Measurements from ENCODE around the gene C17orf100.

DNA sequence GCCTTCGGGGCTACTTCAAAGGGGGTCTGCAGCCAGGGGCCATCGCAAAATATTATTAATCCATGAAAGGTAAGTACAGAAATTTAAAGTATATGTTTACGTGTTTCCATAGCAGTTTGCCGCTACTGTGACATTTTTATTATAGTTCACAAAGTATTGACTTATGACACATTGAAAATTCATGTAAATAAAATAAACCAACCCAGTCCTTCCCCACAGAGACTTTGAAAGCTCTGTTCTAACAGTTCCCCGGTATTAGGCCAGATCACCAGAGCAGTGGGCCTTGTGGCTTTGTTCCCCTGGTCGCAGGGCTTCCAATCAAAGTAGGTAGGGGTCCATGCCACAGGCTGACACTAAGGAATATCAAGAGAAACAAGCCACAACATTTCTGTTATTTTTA is 24.9 kb upstream of the C17orf100 start:
- TF ChIP-seq, protein P1, sequence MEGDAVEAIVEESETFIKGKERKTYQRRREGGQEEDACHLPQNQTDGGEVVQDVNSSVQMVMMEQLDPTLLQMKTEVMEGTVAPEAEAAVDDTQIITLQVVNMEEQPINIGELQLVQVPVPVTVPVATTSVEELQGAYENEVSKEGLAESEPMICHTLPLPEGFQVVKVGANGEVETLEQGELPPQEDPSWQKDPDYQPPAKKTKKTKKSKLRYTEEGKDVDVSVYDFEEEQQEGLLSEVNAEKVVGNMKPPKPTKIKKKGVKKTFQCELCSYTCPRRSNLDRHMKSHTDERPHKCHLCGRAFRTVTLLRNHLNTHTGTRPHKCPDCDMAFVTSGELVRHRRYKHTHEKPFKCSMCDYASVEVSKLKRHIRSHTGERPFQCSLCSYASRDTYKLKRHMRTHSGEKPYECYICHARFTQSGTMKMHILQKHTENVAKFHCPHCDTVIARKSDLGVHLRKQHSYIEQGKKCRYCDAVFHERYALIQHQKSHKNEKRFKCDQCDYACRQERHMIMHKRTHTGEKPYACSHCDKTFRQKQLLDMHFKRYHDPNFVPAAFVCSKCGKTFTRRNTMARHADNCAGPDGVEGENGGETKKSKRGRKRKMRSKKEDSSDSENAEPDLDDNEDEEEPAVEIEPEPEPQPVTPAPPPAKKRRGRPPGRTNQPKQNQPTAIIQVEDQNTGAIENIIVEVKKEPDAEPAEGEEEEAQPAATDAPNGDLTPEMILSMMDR (IDR thresholded peaks at IDR 0.05) = no peak
- TF ChIP-seq, protein P2, sequence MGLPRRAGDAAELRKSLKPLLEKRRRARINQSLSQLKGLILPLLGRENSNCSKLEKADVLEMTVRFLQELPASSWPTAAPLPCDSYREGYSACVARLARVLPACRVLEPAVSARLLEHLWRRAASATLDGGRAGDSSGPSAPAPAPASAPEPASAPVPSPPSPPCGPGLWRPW (IDR thresholded peaks at IDR 0.05) = no peak
- no peak for TF ChIP-seq RFX5 (IDR thresholded peaks at IDR 0.05)
- TF ChIP-seq KDM1A (IDR thresholded peaks at IDR 0.05; ENCODE audit: low read depth) = no peak
- TF ChIP-seq POLR2A (IDR thresholded peaks at IDR 0.05; ENCODE audit: low read length) = no peak
- no peak for TF ChIP-seq NFE2L2 (conservative IDR thresholded peaks at IDR 0.05; ENCODE audit: low read length)
- no peak for TF ChIP-seq CHD4 (IDR thresholded peaks at IDR 0.05; ENCODE audit: borderline replicate concordance)
- no peak for TF ChIP-seq RAD21 (conservative IDR thresholded peaks at IDR 0.05 in 1 of 2, IDR thresholded peaks at IDR 0.05 in 1 of 2)
- no peak for TF ChIP-seq EP300 (IDR thresholded peaks at IDR 0.05)
- TF ChIP-seq, protein P3, sequence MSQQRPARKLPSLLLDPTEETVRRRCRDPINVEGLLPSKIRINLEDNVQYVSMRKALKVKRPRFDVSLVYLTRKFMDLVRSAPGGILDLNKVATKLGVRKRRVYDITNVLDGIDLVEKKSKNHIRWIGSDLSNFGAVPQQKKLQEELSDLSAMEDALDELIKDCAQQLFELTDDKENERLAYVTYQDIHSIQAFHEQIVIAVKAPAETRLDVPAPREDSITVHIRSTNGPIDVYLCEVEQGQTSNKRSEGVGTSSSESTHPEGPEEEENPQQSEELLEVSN (IDR thresholded peaks at IDR 0.05; ENCODE audit: borderline replicate concordance, low read depth) = no peak
